ENCODE data around the gene TSPAN31. TPM values are rescaled to one million over a fixed set of nuclear protein-coding genes. Genes with fewer than 3 reads are reported as not detected.

The TSPAN31 gene
- total RNA-seq, 1 experiment from 2014 or later, result 13.5 TPM

GRCh38 chr12:57752668-57753000 lies 7.8 kb downstream of the TSPAN31 start:
- DNase-seq (ENCODE audit: low read depth), result no peak

- DNase-seq (ENCODE audit: low read depth), result no peak
Measured at GRCh38 chr12:57753756-57754337, 9.0 kb downstream of the TSPAN31 start.

GRCh38 chr12:57754411-57755193 lies 9.8 kb downstream of the TSPAN31 start, which contains the start of gene MARCHF9:
TSS of gene MARCHF9 (plus strand) at chr12:57755103. CDS start at chr12:57755529, 426 bp downstream.
- peak; percentile 75 for DNase-seq (ENCODE audit: low read depth)

- no peak for DNase-seq (ENCODE audit: low read depth)
Measured at GRCh38 chr12:57755194-57755453, 10.3 kb downstream of the TSPAN31 start.

GRCh38 chr12:57755454-57756372 lies 10.9 kb downstream of the TSPAN31 start:
- DNase-seq (ENCODE audit: low read depth), result no peak

- no peak for DNase-seq (ENCODE audit: low read depth)
Measured at GRCh38 chr12:57756406-57757341, 11.8 kb downstream of the TSPAN31 start.

GRCh38 chr12:57757771-57758170 lies 12.9 kb downstream of the TSPAN31 start:
- DNase-seq (ENCODE audit: low read depth), result no peak

- no peak for DNase-seq (ENCODE audit: low read depth)
Measured at GRCh38 chr12:57758552-57759359, 13.9 kb downstream of the TSPAN31 start.

- DNase-seq (ENCODE audit: low read depth), result no peak
Measured at GRCh38 chr12:57759360-57759980, 14.6 kb downstream of the TSPAN31 start.

- no peak for DNase-seq (ENCODE audit: low read depth)
Measured at GRCh38 chr12:57760347-57760982, 15.6 kb downstream of the TSPAN31 start.

- no peak for DNase-seq (ENCODE audit: low read depth)
Measured at GRCh38 chr12:57761391-57761998, 16.7 kb downstream of the TSPAN31 start.

GRCh38 chr12:57762463-57762862 lies 17.6 kb downstream of the TSPAN31 start:
- DNase-seq (ENCODE audit: low read depth), result no peak

GRCh38 chr12:57763881-57764661 lies 19.2 kb downstream of the TSPAN31 start:
- no peak for DNase-seq (ENCODE audit: low read depth)

GRCh38 chr12:57764662-57765002 lies 19.8 kb downstream of the TSPAN31 start:
- DNase-seq (ENCODE audit: low read depth), result peak; percentile 34

GRCh38 chr12:57765003-57765697 lies 20.3 kb downstream of the TSPAN31 start:
- DNase-seq (ENCODE audit: low read depth), result peak; percentile 80

GRCh38 chr12:57765698-57766463 lies 21.0 kb downstream of the TSPAN31 start:
- peak; percentile 27 for DNase-seq (ENCODE audit: low read depth)

Measured in Daoy (cell line).